NCI-H1694 (cell line): Measurements from ENCODE around the gene COPS8.

Experiments
- DNase-seq: peaks from one replicate; lab custom pipeline; 2025; lab: John Stamatoyannopoulos, UW

Gene COPS8

GRCh38 chr2:237064203-237065070 is 21.3 kb upstream of the COPS8 start:
- DNase-seq, result no peak

GRCh38 chr2:237065071-237065377 is 20.7 kb upstream of the COPS8 start:
- DNase-seq, result no peak

GRCh38 chr2:237066396-237066795 is 19.3 kb upstream of the COPS8 start:
- no peak for DNase-seq

- no peak for DNase-seq
Measured at GRCh38 chr2:237068005-237068576, 17.6 kb upstream of the COPS8 start.

- DNase-seq, result peak; percentile 82
Measured at GRCh38 chr2:237072067-237072931, 13.4 kb upstream of the COPS8 start.

GRCh38 chr2:237073552-237073951 is 12.1 kb upstream of the COPS8 start:
- DNase-seq, result no peak

- no peak for DNase-seq
Measured at GRCh38 chr2:237074211-237074993, 11.3 kb upstream of the COPS8 start.

- no peak for DNase-seq
Measured at GRCh38 chr2:237075749-237076599, 9.7 kb upstream of the COPS8 start.

GRCh38 chr2:237081596-237081995 is 4.1 kb upstream of the COPS8 start:
- no peak for DNase-seq

GRCh38 chr2:237083026-237083425 is 2.7 kb upstream of the COPS8 start:
- no peak for DNase-seq

- no peak for DNase-seq
Measured at GRCh38 chr2:237084444-237084843, 1.2 kb upstream of the COPS8 start.

- no peak for DNase-seq
Measured at GRCh38 chr2:237090906-237091305, 5.2 kb downstream of the COPS8 start.

- DNase-seq, result no peak
Measured at GRCh38 chr2:237091779-237092436, 6.2 kb downstream of the COPS8 start.

GRCh38 chr2:237092506-237092905 is 6.8 kb downstream of the COPS8 start:
- no peak for DNase-seq

GRCh38 chr2:237092920-237093781 is 7.5 kb downstream of the COPS8 start:
- DNase-seq, result no peak

GRCh38 chr2:237096201-237096600 is 10.5 kb downstream of the COPS8 start:
- DNase-seq, result no peak

- DNase-seq, result no peak
Measured at GRCh38 chr2:237096911-237097310, 11.2 kb downstream of the COPS8 start.

- no peak for DNase-seq
Measured at GRCh38 chr2:237097326-237097910, 11.7 kb downstream of the COPS8 start.
